ENCODE data around the gene GALNT2. TPM values are rescaled to one million over a fixed set of nuclear protein-coding genes. Genes with fewer than 3 reads are reported as not detected.

Gene GALNT2
- polyA plus RNA-seq, 1 of the 3 experiments (the other 2 are of a cell fraction), result 118 TPM

DNA sequence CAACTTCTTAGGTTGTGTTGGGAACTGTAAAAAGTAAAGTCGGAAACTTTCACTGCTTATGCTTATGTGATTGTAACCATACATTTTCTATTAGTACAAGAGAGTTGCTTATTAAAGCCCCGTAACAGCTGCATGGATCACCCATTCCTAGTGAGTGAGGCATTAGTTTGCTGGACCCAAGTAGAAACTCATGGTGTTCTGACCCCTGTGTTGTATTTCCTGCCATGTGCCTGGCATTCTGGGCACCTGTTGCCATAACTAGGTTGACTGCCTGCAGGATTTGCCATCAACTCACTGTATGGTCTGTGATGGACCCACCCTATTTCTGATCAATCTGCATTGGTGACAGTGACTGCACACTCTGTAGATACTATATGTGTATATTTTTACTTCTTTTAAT lies 186.1 kb downstream of the GALNT2 start (continued):
- TF ChIP-seq, protein P1, sequence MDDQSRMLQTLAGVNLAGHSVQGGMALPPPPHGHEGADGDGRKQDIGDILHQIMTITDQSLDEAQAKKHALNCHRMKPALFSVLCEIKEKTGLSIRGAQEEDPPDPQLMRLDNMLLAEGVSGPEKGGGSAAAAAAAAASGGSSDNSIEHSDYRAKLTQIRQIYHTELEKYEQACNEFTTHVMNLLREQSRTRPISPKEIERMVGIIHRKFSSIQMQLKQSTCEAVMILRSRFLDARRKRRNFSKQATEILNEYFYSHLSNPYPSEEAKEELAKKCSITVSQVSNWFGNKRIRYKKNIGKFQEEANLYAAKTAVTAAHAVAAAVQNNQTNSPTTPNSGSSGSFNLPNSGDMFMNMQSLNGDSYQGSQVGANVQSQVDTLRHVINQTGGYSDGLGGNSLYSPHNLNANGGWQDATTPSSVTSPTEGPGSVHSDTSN (IDR thresholded peaks at IDR 0.05), result no peak
- TF ChIP-seq, protein P2, sequence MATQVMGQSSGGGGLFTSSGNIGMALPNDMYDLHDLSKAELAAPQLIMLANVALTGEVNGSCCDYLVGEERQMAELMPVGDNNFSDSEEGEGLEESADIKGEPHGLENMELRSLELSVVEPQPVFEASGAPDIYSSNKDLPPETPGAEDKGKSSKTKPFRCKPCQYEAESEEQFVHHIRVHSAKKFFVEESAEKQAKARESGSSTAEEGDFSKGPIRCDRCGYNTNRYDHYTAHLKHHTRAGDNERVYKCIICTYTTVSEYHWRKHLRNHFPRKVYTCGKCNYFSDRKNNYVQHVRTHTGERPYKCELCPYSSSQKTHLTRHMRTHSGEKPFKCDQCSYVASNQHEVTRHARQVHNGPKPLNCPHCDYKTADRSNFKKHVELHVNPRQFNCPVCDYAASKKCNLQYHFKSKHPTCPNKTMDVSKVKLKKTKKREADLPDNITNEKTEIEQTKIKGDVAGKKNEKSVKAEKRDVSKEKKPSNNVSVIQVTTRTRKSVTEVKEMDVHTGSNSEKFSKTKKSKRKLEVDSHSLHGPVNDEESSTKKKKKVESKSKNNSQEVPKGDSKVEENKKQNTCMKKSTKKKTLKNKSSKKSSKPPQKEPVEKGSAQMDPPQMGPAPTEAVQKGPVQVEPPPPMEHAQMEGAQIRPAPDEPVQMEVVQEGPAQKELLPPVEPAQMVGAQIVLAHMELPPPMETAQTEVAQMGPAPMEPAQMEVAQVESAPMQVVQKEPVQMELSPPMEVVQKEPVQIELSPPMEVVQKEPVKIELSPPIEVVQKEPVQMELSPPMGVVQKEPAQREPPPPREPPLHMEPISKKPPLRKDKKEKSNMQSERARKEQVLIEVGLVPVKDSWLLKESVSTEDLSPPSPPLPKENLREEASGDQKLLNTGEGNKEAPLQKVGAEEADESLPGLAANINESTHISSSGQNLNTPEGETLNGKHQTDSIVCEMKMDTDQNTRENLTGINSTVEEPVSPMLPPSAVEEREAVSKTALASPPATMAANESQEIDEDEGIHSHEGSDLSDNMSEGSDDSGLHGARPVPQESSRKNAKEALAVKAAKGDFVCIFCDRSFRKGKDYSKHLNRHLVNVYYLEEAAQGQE (IDR thresholded peaks at IDR 0.05; ENCODE audit: low read depth, low read length), result no peak
- no peak for TF ChIP-seq RAD21 (IDR thresholded peaks at IDR 0.05; ENCODE audit: low read length)
- TF ChIP-seq EZH2phosphoT487 (IDR thresholded peaks at IDR 0.05; ENCODE audit: borderline replicate concordance, low read depth), result no peak

DNA sequence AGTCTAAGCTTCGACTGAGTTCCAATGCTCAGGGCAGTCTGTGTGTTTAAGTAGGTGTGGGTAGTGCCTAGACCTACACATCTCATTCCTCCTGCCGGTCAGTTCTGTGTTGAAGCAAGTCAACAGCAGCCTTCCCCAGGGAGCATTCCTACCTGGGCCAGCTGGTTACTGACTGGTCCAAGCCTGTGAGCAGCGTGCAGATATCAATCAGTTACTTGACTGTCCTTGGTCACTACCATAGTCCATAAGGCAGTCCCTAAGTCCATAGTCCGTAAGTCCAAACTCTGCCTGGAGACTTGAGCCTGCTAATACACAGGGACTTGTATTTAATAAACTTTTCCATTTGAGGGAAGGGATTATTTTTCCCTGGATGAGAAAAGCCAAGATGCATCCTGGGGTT lies 187.2 kb downstream of the GALNT2 start:
- Histone ChIP-seq H3F3A (replicated peaks; ENCODE audit: insufficient read depth) (no peaks in the 10 kb centered on the region), H3K36me3 (replicated peaks in 1 of 2; ENCODE audit: control insufficient read depth in 1 of 2, insufficient read depth in 2 of 2, low read length in 1 of 2) (peaks cover 28 to 65% of the 10 kb centered on the region in 2 experiments), H3K4me3 (ENCODE audit: low read depth in 2 of 2, low read length in 1 of 2) (no peak overlapping the region), H4K20me1 (ENCODE audit: insufficient read depth) (no peaks in the 10 kb centered on the region), H3K27ac (ENCODE audit: low read depth in 2 of 2, low read length in 1 of 2) (no peak overlapping the region), H3K9me2 (no peaks in the 10 kb centered on the region), H3K4me2 (no peak overlapping the region), H3K27me3 (ENCODE audit: insufficient read depth) (no peaks in the 10 kb centered on the region), H3K79me2 (ENCODE audit: insufficient read depth) (no peaks in the 10 kb centered on the region), H3K9ac (no peak overlapping the region), H3K9me3 (no peaks in the 10 kb centered on the region), H3K4me1 (ENCODE audit: control insufficient read depth in 1 of 2, insufficient read depth in 2 of 2, low read depth in 1 of 2, low read length in 1 of 2) (no peaks in the 10 kb centered on the region), H2AFZ (ENCODE audit: low read depth) (no peak overlapping the region)
- POLR2A ChIA-PET, result no interaction called here
- 95% methylated on average over 4 of the region's 4 CpGs for WGBS (ENCODE audit: low lambda C conversion rate)
- DNase-seq, result no peak
- TF ChIP-seq, protein P1 (IDR thresholded peaks at IDR 0.05), result no peak
- TF ChIP-seq ELF1 (IDR thresholded peaks at IDR 0.05), result no peak
- TF ChIP-seq, protein P3, sequence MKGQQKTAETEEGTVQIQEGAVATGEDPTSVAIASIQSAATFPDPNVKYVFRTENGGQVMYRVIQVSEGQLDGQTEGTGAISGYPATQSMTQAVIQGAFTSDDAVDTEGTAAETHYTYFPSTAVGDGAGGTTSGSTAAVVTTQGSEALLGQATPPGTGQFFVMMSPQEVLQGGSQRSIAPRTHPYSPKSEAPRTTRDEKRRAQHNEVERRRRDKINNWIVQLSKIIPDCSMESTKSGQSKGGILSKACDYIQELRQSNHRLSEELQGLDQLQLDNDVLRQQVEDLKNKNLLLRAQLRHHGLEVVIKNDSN (IDR thresholded peaks at IDR 0.05; ENCODE audit: borderline replicate concordance, low read depth), result no peak
- CTCF ChIA-PET, result no interaction called here

DNA sequence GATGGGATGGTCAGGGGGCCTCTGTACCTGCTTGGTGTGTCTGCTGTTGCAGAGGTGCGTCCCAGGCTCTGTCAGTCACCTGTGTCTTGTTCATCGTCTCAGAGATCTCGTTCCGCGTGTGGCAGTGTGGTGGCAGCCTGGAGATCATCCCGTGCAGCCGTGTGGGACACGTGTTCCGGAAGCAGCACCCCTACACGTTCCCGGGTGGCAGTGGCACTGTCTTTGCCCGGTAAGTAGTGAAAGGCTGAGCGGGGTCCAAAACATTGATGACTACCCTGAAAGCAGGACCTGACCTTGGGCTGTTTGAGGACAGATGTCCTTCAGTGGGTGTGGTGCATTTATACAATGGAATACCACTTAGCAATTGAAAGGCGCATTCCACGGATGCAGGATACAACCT lies 188.1 kb downstream of the GALNT2 start:
- Histone ChIP-seq H3K36me3 (replicated peaks in 1 of 2; ENCODE audit: control insufficient read depth in 1 of 2, insufficient read depth in 2 of 2, low read length in 1 of 2) (peaks cover 31 to 60% of the 10 kb centered on the region in 2 experiments), H3F3A (replicated peaks; ENCODE audit: insufficient read depth) (no peaks in the 10 kb centered on the region), H3K9me3 (no peaks in the 10 kb centered on the region), H3K9me2 (no peaks in the 10 kb centered on the region), H3K79me2 (ENCODE audit: insufficient read depth) (no peaks in the 10 kb centered on the region), H3K9ac (no peak overlapping the region), H3K27ac (ENCODE audit: low read depth in 2 of 2, low read length in 1 of 2) (no peak overlapping the region), H2AFZ (ENCODE audit: low read depth) (no peak overlapping the region), H3K4me3 (ENCODE audit: low read depth in 2 of 2, low read length in 1 of 2) (no peak overlapping the region), H3K27me3 (ENCODE audit: insufficient read depth) (no peaks in the 10 kb centered on the region), H3K4me1 (ENCODE audit: control insufficient read depth in 1 of 2, insufficient read depth in 2 of 2, low read depth in 1 of 2, low read length in 1 of 2) (no peaks in the 10 kb centered on the region), H4K20me1 (ENCODE audit: insufficient read depth) (no peaks in the 10 kb centered on the region), H3K4me2 (no peak overlapping the region)
- TF ChIP-seq, protein P4, sequence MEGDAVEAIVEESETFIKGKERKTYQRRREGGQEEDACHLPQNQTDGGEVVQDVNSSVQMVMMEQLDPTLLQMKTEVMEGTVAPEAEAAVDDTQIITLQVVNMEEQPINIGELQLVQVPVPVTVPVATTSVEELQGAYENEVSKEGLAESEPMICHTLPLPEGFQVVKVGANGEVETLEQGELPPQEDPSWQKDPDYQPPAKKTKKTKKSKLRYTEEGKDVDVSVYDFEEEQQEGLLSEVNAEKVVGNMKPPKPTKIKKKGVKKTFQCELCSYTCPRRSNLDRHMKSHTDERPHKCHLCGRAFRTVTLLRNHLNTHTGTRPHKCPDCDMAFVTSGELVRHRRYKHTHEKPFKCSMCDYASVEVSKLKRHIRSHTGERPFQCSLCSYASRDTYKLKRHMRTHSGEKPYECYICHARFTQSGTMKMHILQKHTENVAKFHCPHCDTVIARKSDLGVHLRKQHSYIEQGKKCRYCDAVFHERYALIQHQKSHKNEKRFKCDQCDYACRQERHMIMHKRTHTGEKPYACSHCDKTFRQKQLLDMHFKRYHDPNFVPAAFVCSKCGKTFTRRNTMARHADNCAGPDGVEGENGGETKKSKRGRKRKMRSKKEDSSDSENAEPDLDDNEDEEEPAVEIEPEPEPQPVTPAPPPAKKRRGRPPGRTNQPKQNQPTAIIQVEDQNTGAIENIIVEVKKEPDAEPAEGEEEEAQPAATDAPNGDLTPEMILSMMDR (IDR thresholded peaks at IDR 0.05), result no peak
- no peak for TF ChIP-seq FOSL2 (IDR thresholded peaks at IDR 0.05; ENCODE audit: borderline replicate concordance, low read depth)
- ChIA-PET CTCF (interaction anchor here (1.4 kb wide), 1 partner anchor 15 kb away, joined by 4 read pairs; no protein-coding TSS in a partner anchor), POLR2A (no interaction called here)
- 93% methylated on average over 9 of the region's 15 CpGs for WGBS (ENCODE audit: low lambda C conversion rate)
- DNase-seq, result no peak
